ENCODE data around the gene SMTN. TPM values are rescaled to one million over a fixed set of nuclear protein-coding genes. Genes with fewer than 3 reads are reported as not detected.
"Not testable (repeated sequence)": the region's sequence is repeated elsewhere in the genome, so short reads cannot be mapped to it uniquely, and the experiment has no call there.

SMTN gene
- total RNA-seq, 6 experiments from 2014 or later, result 16.9 to 54.1 (median 24.3) TPM

- Histone ChIP-seq H3K9me3 (no peaks in the 10 kb centered on the region), H3K36me3 (peaks cover 0 to 8% (median 0%) of the 10 kb centered on the region in 4 donors), H3K4me3 (no peak overlapping the region), H3K4me1 (no peaks in the 10 kb centered on the region), H3K27ac (no peak overlapping the region), H3K27me3 (no peaks in the 10 kb centered on the region)
- intact Hi-C loops (cut with DNase I), result loop anchor here (10.0 kb wide), 2 partner anchors 51 to 141 kb away; partner anchors contain the start of gene PLA2G3 (in 1 of the 2)
- WGBS (ENCODE audit: insufficient coverage, low coverage, low lambda C conversion rate, missing lambda C conversion rate), result no CpG with 5 or more reads among the region's 5 CpGs
- DNase-seq (no peak), ATAC-seq (no peak)
- TF ChIP-seq CTCF (IDR thresholded peaks at IDR 0.05), result no peak
Observed at GRCh38 chr22:31094021-31094551, 13.0 kb downstream of the SMTN start.

- no peak for TF ChIP-seq POLR2A (IDR thresholded peaks at IDR 0.05)
- no peak for TF ChIP-seq CTCF (IDR thresholded peaks at IDR 0.05)
- intact Hi-C loops (cut with DNase I), result loop anchor here (10.0 kb wide), 2 partner anchors 50 to 140 kb away; partner anchors contain the start of gene PLA2G3 (in 1 of the 2)
- Histone ChIP-seq H3K4me3 (no peak overlapping the region), H3K27ac (no peak overlapping the region), H3K4me1 (no peaks in the 10 kb centered on the region), H3K9me3 (no peaks in the 10 kb centered on the region), H3K27me3 (no peaks in the 10 kb centered on the region), H3K36me3 (peaks cover 0 to 8% (median 0%) of the 10 kb centered on the region in 4 donors)
- no peak for ATAC-seq
- 93% methylated on average over 5 of the region's 7 CpGs for WGBS (ENCODE audit: insufficient coverage, low coverage, low lambda C conversion rate, missing lambda C conversion rate)
- DNase-seq, result no peak
Observed at GRCh38 chr22:31094741-31095140, 13.6 kb downstream of the SMTN start.

GRCh38 chr22:31095637-31096249 lies 14.6 kb downstream of the SMTN start:
- Histone ChIP-seq H3K36me3 (peaks cover 0 to 8% (median 0%) of the 10 kb centered on the region in 4 donors), H3K27ac (no peak overlapping the region)

GRCh38 chr22:31096657-31097279 lies 15.7 kb downstream of the SMTN start:
- TF ChIP-seq POLR2A (IDR thresholded peaks at IDR 0.05) (no peak), CTCF (IDR thresholded peaks at IDR 0.05) (no peak)
- intact Hi-C loops (cut with DNase I), result loop anchor here (10.0 kb wide), 2 partner anchors 48 to 138 kb away; partner anchors contain the start of gene PLA2G3 (in 1 of the 2)
- ATAC-seq, result no peak
- WGBS (ENCODE audit: insufficient coverage, low coverage, low lambda C conversion rate, missing lambda C conversion rate), result 96% methylated on average over 11 of the region's 27 CpGs
- no peak for DNase-seq
- peaks cover 0 to 8% (median 0%) of the 10 kb centered on the region in 4 donors for H3K36me3 ChIP-seq
- no peaks in the 10 kb centered on the region for H3K9me3 ChIP-seq
- H3K4me3 ChIP-seq, result no peak overlapping the region
- H3K27me3 ChIP-seq, result no peaks in the 10 kb centered on the region
- no peak overlapping the region for H3K27ac ChIP-seq
- H3K4me1 ChIP-seq, result no peaks in the 10 kb centered on the region

More at GRCh38 chr22:31095637-31096249, 14.6 kb downstream of the SMTN start:
- WGBS (ENCODE audit: insufficient coverage, low coverage, low lambda C conversion rate, missing lambda C conversion rate), result 73% methylated on average over 3 of the region's 3 CpGs
- Histone ChIP-seq H3K4me1 (no peaks in the 10 kb centered on the region), H3K4me3 (no peak overlapping the region), H3K27me3 (no peaks in the 10 kb centered on the region), H3K9me3 (no peaks in the 10 kb centered on the region)
- intact Hi-C loops (cut with DNase I), result loop anchor here (10.0 kb wide), 2 partner anchors 49 to 139 kb away; partner anchors contain the start of gene PLA2G3 (in 1 of the 2)
- no peak for ATAC-seq
- TF ChIP-seq POLR2A (IDR thresholded peaks at IDR 0.05) (no peak), CTCF (IDR thresholded peaks at IDR 0.05) (no peak)
- DNase-seq, result no peak

GRCh38 chr22:31097539-31097938 lies 16.4 kb downstream of the SMTN start:
- WGBS (ENCODE audit: insufficient coverage, low coverage, low lambda C conversion rate, missing lambda C conversion rate), result 96% methylated on average over 4 of the region's 5 CpGs
- not testable (repeated sequence) for H3K4me1 ChIP-seq, H3K27ac ChIP-seq, H3K27me3 ChIP-seq, H3K9me3 ChIP-seq, DNase-seq, H3K4me3 ChIP-seq, H3K36me3 ChIP-seq, ATAC-seq
- intact Hi-C loops (cut with DNase I), result loop anchor here (10.0 kb wide), 2 partner anchors 47 to 137 kb away; partner anchors contain the start of gene PLA2G3 (in 1 of the 2)
